Retinal pigment epithelial cell (primary cell): ENCODE results near the gene AFF3.

Experiments
- DNase-seq: peaks from one replicate; pipeline ENCODE4 v3.0.0-alpha.2; 2010; ENCODE audit warnings: low read depth
- H3K4me3 ChIP-seq: 2 replicates; pipeline ENCODE4 v1.5.1; 2011; ENCODE audit warnings: mild to moderate bottlenecking, low read length, control low read depth, moderate library complexity
- TF ChIP-seq, protein P1 (sequence below): conservative IDR thresholded peaks from 2 replicates; pipeline ENCODE4 v1.5.1; 2011; ENCODE audit warnings: low read depth, low read length, control low read depth, inconsistent platforms

Gene AFF3

GRCh38 chr2:100052650-100053049 is 89.7 kb downstream of the AFF3 start:
- no peak overlapping the region for H3K4me3 ChIP-seq
- TF ChIP-seq, protein P1, sequence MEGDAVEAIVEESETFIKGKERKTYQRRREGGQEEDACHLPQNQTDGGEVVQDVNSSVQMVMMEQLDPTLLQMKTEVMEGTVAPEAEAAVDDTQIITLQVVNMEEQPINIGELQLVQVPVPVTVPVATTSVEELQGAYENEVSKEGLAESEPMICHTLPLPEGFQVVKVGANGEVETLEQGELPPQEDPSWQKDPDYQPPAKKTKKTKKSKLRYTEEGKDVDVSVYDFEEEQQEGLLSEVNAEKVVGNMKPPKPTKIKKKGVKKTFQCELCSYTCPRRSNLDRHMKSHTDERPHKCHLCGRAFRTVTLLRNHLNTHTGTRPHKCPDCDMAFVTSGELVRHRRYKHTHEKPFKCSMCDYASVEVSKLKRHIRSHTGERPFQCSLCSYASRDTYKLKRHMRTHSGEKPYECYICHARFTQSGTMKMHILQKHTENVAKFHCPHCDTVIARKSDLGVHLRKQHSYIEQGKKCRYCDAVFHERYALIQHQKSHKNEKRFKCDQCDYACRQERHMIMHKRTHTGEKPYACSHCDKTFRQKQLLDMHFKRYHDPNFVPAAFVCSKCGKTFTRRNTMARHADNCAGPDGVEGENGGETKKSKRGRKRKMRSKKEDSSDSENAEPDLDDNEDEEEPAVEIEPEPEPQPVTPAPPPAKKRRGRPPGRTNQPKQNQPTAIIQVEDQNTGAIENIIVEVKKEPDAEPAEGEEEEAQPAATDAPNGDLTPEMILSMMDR, result no peak
- DNase-seq, result no peak

DNA sequence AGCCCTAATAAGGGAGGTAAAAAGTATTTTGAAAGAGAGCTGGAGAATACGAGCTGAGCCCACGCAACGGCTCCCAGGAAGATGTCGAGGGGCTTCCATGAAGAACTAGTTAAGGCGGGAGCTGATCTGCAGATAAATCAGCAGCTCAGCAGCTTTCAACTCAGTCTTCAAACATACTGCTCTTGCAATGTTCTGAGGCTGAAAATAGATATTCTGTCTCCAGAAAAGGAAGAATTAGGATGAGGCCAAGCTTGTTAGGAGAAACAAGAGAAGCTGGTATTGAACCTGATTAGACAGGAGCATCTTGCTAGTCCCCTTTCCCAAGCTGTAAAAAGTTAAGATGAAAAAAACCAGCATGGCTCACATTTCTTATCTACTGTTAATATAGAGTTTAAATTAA is 91.1 kb downstream of the AFF3 start:
- no peak for DNase-seq
- TF ChIP-seq, protein P1, result no peak
- H3K4me3 ChIP-seq, result no peak overlapping the region

DNA sequence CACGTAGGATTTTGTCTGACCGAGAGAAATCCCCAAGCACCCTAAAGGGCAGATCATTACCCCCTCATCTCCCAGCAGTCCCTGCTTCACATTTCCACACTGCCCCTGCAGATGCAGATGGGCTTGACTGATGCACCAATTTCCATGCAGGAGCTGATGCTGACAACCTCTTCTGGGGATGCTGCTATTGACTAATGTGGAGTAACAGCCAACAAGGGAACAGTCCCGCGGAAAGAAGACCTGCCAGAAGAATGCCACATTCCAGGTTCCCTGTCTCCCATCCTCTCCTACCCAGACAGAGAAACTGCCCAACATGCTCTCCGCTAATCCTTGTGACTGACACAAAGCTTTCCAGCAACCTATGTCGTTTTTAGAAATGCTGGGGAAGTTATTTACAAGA is 91.7 kb downstream of the AFF3 start:
- no peak overlapping the region for H3K4me3 ChIP-seq
- no peak for DNase-seq
- TF ChIP-seq, protein P1, result no peak

DNA sequence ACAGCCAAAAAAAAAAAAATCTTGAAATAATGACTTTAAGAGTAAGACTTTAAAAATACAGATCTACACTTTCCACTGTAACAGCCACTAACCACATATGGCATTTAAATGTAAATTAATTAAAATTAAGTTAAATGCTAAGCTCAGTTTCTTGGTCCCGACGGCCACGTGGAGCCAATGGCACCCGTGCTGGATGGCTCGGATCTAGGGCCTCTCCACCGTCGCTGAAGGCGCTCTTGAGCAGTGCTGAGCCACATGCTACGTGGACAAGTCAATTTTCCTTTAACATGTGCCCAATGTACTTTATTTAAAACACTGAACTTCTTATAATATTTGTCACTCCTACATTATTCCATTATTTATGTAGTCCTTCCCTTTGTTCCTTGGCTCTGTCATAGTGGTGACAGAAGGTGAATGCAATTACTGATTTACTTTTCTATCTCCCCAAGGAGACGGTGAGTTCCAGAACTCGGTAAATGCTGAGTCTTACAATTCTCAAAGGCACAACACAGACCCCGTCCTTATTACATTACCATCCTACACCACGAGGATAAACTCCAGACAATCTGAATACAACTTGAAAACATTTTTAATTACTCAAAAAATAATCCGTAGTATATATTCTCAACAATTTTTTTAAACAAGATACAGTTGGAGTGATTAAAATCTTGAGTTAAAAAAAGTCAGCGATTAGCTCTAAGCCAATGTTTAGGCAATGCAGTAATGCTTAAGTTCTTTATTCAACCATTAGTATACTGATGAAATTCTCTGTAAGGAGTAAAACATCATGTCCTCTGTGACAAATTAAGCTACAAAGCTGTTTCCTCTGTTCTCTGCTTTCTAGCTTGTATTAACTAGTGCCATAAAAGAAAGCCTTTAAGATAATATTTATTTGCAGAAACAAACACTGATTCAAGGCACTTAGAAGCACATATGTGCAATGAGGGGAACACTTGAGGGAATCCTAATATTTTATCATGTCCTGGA is 95.1 kb downstream of the AFF3 start:
- DNase-seq, result no peak
- H3K4me3 ChIP-seq, result no peak overlapping the region
- TF ChIP-seq, protein P1, result no peak

DNA sequence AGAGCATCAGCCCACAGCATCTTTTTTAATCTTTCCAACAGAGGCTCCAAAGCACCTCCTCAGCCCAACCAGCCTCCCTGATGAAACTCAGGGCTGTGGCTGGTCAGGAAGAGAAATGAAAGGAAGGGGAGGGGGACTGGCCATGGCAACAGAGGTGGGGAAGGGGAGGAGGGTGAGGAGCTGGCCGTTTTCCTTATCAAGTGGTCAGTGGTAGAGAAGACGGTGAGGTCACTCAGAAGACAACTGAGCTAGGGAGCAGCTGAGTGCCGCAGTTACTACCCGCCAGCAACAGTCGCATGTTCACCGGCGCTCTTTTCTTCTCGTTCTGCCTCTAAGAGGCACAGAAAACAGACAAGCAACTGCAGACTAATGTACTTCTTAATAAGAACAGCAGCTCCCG is 97.4 kb downstream of the AFF3 start:
- no peak for DNase-seq
- TF ChIP-seq, protein P1, result no peak

DNA sequence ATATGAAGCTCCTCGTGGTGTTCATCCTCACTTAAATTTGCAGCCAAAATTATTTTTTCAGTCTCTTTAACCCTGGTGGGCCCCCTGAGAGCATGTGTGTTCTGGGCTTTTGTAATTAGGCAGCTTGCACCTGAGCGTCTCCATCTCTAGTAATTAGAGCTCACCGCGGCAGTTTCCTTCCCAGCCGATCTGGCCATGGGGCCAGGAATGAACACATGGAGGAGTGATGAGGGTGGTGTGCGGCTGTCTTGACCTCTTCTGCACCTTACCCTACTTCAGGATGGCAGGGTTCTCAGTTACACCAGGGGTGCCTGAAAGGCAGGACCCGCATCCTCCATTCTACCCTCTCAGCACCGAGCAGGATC is 98.5 kb downstream of the AFF3 start:
- H3K4me3 ChIP-seq, result no peak overlapping the region
- no peak for DNase-seq
- TF ChIP-seq, protein P1, result no peak

More for the DNA sequence above, 97.4 kb downstream of the AFF3 start:
- H3K4me3 ChIP-seq, result no peak overlapping the region

- TF ChIP-seq, protein P1, result no peak
- no peak for DNase-seq
- no peak overlapping the region for H3K4me3 ChIP-seq
Measured at GRCh38 chr2:100043081-100043890, 99.1 kb downstream of the AFF3 start.
